ENCODE data around the gene TSBP1. TPM values are rescaled to one million over a fixed set of nuclear protein-coding genes. Genes with fewer than 3 reads are reported as not detected.

TSBP1 gene
- polyA plus RNA-seq, 1 donor from 2014 or later = not detected

DNA sequence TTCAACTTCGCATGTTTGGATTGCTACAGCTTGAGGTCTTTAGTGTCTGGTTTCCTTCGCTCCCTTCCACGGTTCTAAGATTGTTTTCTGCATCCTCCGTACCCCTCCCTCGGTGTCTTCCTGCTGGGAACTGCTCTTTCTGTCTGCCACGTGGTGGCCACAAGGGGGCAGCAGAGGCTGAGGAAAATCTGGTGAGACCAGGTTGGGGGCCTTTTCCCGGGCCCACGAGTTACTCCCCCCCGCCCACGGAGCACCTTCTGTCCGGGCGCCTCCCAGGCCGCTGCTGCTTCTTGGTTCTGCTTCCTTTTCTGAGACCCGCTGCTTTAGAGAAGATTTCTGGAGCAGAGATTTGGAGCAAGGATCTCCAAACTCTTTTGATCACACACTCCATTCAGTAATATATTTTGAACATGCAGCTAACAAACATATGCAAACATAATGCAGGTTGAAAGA, 126.7 kb downstream of the TSBP1 start:
- H3K79me2 ChIP-seq (replicated peaks; ENCODE audit: insufficient read depth, low read length) = no peaks in the 10 kb centered on the region
- no peak overlapping the region for H3K4me2 ChIP-seq (ENCODE audit: low read length)
- H2AFZ ChIP-seq (ENCODE audit: low read depth, low read length) = no peak overlapping the region
- H4K20me1 ChIP-seq (ENCODE audit: insufficient read depth) = no peaks in the 10 kb centered on the region
- H3K9me2 ChIP-seq (ENCODE audit: insufficient read depth, low read length) = no peaks in the 10 kb centered on the region
- no peaks in the 10 kb centered on the region for H3K9me3 ChIP-seq (ENCODE audit: low read length)
- no peak overlapping the region for H3K9ac ChIP-seq (ENCODE audit: low read length)
- no peaks in the 10 kb centered on the region for H3K36me3 ChIP-seq (ENCODE audit: insufficient read depth, low read length)
- TF ChIP-seq TAF1 (IDR thresholded peaks at IDR 0.05; ENCODE audit: low read depth) (no peak), MXI1 (conservative IDR thresholded peaks at IDR 0.05; ENCODE audit: poor library complexity, severe bottlenecking) (no peak), RAD21 (conservative IDR thresholded peaks at IDR 0.05) (peak; percentile 81), SMC3 (conservative IDR thresholded peaks at IDR 0.05; ENCODE audit: poor library complexity) (peak; percentile 89), EZH2 (IDR thresholded peaks at IDR 0.05; ENCODE audit: borderline replicate concordance, insufficient read depth, low read length, poor library complexity, severe bottlenecking) (no peak), EP300 (conservative IDR thresholded peaks at IDR 0.05; ENCODE audit: poor library complexity, severe bottlenecking) (no peak), POLR2AphosphoS5 (IDR thresholded peaks at IDR 0.05) (no peak)
- TF ChIP-seq, protein P1, sequence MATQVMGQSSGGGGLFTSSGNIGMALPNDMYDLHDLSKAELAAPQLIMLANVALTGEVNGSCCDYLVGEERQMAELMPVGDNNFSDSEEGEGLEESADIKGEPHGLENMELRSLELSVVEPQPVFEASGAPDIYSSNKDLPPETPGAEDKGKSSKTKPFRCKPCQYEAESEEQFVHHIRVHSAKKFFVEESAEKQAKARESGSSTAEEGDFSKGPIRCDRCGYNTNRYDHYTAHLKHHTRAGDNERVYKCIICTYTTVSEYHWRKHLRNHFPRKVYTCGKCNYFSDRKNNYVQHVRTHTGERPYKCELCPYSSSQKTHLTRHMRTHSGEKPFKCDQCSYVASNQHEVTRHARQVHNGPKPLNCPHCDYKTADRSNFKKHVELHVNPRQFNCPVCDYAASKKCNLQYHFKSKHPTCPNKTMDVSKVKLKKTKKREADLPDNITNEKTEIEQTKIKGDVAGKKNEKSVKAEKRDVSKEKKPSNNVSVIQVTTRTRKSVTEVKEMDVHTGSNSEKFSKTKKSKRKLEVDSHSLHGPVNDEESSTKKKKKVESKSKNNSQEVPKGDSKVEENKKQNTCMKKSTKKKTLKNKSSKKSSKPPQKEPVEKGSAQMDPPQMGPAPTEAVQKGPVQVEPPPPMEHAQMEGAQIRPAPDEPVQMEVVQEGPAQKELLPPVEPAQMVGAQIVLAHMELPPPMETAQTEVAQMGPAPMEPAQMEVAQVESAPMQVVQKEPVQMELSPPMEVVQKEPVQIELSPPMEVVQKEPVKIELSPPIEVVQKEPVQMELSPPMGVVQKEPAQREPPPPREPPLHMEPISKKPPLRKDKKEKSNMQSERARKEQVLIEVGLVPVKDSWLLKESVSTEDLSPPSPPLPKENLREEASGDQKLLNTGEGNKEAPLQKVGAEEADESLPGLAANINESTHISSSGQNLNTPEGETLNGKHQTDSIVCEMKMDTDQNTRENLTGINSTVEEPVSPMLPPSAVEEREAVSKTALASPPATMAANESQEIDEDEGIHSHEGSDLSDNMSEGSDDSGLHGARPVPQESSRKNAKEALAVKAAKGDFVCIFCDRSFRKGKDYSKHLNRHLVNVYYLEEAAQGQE (IDR thresholded peaks at IDR 0.05; ENCODE audit: borderline replicate concordance) = no peak
- TF ChIP-seq, protein P2, sequence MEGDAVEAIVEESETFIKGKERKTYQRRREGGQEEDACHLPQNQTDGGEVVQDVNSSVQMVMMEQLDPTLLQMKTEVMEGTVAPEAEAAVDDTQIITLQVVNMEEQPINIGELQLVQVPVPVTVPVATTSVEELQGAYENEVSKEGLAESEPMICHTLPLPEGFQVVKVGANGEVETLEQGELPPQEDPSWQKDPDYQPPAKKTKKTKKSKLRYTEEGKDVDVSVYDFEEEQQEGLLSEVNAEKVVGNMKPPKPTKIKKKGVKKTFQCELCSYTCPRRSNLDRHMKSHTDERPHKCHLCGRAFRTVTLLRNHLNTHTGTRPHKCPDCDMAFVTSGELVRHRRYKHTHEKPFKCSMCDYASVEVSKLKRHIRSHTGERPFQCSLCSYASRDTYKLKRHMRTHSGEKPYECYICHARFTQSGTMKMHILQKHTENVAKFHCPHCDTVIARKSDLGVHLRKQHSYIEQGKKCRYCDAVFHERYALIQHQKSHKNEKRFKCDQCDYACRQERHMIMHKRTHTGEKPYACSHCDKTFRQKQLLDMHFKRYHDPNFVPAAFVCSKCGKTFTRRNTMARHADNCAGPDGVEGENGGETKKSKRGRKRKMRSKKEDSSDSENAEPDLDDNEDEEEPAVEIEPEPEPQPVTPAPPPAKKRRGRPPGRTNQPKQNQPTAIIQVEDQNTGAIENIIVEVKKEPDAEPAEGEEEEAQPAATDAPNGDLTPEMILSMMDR (IDR thresholded peaks at IDR 0.05; ENCODE audit: poor library complexity, severe bottlenecking) = peak; percentile 88
- no peaks in the 10 kb centered on the region for H3F3A ChIP-seq (ENCODE audit: insufficient read depth, low read length, poor library complexity, severe bottlenecking)
- no peaks in the 10 kb centered on the region for H3K27me3 ChIP-seq (ENCODE audit: insufficient read depth, low read depth, low read length)
- no peak overlapping the region for H3K27ac ChIP-seq (ENCODE audit: low read length)
- no peak overlapping the region for H3K4me3 ChIP-seq (ENCODE audit: low read length)

DNA sequence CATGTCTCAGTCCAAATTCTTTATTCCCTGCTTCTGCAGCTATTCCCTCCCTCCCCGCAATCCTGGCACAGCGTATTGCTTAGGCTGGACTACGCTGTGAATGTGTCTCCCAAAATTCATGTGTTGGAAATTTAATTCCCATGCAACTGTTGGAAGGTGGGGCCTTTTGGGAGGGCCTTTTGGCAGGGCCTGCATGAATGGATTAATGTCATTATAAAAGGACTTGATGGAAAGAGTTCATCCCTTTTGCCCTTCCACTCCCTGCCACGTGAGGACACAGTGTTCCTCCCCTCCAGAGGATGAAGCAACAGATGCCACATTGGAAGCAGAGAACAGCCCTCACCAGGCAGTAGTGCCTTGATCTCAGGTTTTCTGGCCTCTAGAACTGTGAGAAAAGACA, 127.4 kb downstream of the TSBP1 start:
- no peak overlapping the region for H3K27ac ChIP-seq (ENCODE audit: low read length)
- H3F3A ChIP-seq (ENCODE audit: insufficient read depth, low read length, poor library complexity, severe bottlenecking) = no peaks in the 10 kb centered on the region
- H3K9ac ChIP-seq (ENCODE audit: low read length) = no peak overlapping the region
- H3K4me2 ChIP-seq (ENCODE audit: low read length) = no peak overlapping the region
- no peaks in the 10 kb centered on the region for H3K9me2 ChIP-seq (ENCODE audit: insufficient read depth, low read length)
- no peaks in the 10 kb centered on the region for H3K9me3 ChIP-seq (ENCODE audit: low read length)
- no peaks in the 10 kb centered on the region for H3K36me3 ChIP-seq (ENCODE audit: insufficient read depth, low read length)
- TF ChIP-seq, protein P1 (IDR thresholded peaks at IDR 0.05; ENCODE audit: borderline replicate concordance) = no peak
- TF ChIP-seq POLR2AphosphoS5 (IDR thresholded peaks at IDR 0.05) (no peak), RAD21 (conservative IDR thresholded peaks at IDR 0.05) (no peak), TAF1 (IDR thresholded peaks at IDR 0.05; ENCODE audit: low read depth) (no peak), SMC3 (conservative IDR thresholded peaks at IDR 0.05; ENCODE audit: poor library complexity) (no peak), MXI1 (conservative IDR thresholded peaks at IDR 0.05; ENCODE audit: poor library complexity, severe bottlenecking) (no peak), EP300 (conservative IDR thresholded peaks at IDR 0.05; ENCODE audit: poor library complexity, severe bottlenecking) (no peak), EZH2 (IDR thresholded peaks at IDR 0.05; ENCODE audit: borderline replicate concordance, insufficient read depth, low read length, poor library complexity, severe bottlenecking) (no peak)
- TF ChIP-seq, protein P2 (IDR thresholded peaks at IDR 0.05; ENCODE audit: poor library complexity, severe bottlenecking) = no peak
- H2AFZ ChIP-seq (ENCODE audit: low read depth, low read length) = no peak overlapping the region
- H3K27me3 ChIP-seq (ENCODE audit: insufficient read depth, low read depth, low read length) = no peaks in the 10 kb centered on the region
- H3K79me2 ChIP-seq (replicated peaks; ENCODE audit: insufficient read depth, low read length) = no peaks in the 10 kb centered on the region
- H4K20me1 ChIP-seq (ENCODE audit: insufficient read depth) = no peaks in the 10 kb centered on the region
- no peak overlapping the region for H3K4me3 ChIP-seq (ENCODE audit: low read length)
